Lower leg skin (tissue), 3 donors: ENCODE measurements around the gene KLHL17.

Experiments
- CTCF ChIP-seq, 3 donors: fragments of 450-650 bp; IDR thresholded peaks; one replicate each; pipeline ENCODE4 v1.5.1; 2016; ENCODE audit warnings: antibody characterized with exemption in 3 of 3, mild to moderate bottlenecking in 3 of 3, moderate library complexity in 2 of 3
- POLR2A ChIP-seq, 2 donors: fragments of 450-650 bp; IDR thresholded peaks; one replicate each; pipeline ENCODE4 v1.6.1; 2016 to 2017; ENCODE audit warnings: antibody characterized with exemption in 2 of 2, mild to moderate bottlenecking in 1 of 2, moderate library complexity in 1 of 2

- TF ChIP-seq CTCF (IDR thresholded peaks at IDR 0.05) (no peak), POLR2A (IDR thresholded peaks at IDR 0.05) (no peak)
Observed at GRCh38 chr1:938711-939489, 21.5 kb upstream of the KLHL17 start.
